ENCODE measurements around the gene FCHSD2.

DNA sequence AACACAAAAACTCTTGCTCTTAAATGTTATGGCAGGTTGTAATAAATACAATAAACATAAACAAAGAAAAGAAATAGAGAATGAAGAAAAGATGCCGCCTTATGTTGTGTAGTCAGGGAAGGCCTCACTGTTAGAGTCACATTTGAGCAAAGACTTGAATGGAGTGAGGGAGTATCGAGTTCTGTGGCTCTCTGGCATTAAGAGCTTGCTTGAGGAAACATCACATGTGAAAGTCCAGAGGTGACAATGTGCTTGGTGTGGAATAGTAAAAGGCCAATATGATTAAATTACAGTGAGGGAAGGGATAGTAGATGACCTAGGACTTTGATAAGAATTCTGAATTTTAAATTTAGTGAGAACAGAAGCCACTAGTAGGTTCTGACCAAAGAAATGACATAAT, 188.5 kb downstream of the FCHSD2 start:
- TF ChIP-seq EZH2 (IDR thresholded peaks at IDR 0.05; ENCODE audit: insufficient read depth, poor library complexity, severe bottlenecking) = no peak
- TF ChIP-seq EZH2phosphoT487 (IDR thresholded peaks at IDR 0.05; ENCODE audit: insufficient read depth, low read depth) = no peak

All from GM23248 (cell line).